Measurements from ENCODE around the gene F7.

DNA sequence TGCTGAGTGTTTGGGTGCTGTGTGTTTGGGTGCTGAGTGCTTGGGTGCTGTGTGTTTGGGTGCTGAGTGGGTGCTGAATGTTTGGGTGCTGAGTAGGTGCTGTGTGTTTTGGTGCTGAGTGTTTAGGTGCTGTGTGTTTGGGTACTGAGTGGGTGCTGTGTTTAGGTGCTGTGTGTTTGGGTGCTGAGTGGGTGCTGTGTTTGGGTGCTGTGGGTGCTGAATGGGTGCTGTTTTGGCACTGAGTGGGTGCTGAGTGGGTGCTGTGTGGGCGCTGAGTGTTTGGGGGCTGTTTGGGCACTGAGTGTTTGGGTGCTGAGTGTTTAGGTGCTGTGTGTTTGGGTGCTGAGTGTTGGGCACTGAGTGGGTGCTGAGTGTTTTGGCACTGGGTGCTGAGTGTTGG is 48.5 kb upstream of the F7 start:
- TF ChIP-seq ZNF16 (tag by site-specific recombination; IDR thresholded peaks at IDR 0.05; ENCODE audit: low read depth), result no peak
- no peak for TF ChIP-seq ZNF707 (tag by site-specific recombination; IDR thresholded peaks at IDR 0.05)
- no peak for TF ChIP-seq BCL11B (tag by site-specific recombination; IDR thresholded peaks at IDR 0.05; ENCODE audit: low read depth)
- TF ChIP-seq SETDB1 (IDR thresholded peaks at IDR 0.05; ENCODE audit: insufficient read length, low read length), result no peak
- TF ChIP-seq, protein P1, sequence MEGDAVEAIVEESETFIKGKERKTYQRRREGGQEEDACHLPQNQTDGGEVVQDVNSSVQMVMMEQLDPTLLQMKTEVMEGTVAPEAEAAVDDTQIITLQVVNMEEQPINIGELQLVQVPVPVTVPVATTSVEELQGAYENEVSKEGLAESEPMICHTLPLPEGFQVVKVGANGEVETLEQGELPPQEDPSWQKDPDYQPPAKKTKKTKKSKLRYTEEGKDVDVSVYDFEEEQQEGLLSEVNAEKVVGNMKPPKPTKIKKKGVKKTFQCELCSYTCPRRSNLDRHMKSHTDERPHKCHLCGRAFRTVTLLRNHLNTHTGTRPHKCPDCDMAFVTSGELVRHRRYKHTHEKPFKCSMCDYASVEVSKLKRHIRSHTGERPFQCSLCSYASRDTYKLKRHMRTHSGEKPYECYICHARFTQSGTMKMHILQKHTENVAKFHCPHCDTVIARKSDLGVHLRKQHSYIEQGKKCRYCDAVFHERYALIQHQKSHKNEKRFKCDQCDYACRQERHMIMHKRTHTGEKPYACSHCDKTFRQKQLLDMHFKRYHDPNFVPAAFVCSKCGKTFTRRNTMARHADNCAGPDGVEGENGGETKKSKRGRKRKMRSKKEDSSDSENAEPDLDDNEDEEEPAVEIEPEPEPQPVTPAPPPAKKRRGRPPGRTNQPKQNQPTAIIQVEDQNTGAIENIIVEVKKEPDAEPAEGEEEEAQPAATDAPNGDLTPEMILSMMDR (tag by site-specific recombination; IDR thresholded peaks at IDR 0.05), result no peak
- TF ChIP-seq, protein P2, sequence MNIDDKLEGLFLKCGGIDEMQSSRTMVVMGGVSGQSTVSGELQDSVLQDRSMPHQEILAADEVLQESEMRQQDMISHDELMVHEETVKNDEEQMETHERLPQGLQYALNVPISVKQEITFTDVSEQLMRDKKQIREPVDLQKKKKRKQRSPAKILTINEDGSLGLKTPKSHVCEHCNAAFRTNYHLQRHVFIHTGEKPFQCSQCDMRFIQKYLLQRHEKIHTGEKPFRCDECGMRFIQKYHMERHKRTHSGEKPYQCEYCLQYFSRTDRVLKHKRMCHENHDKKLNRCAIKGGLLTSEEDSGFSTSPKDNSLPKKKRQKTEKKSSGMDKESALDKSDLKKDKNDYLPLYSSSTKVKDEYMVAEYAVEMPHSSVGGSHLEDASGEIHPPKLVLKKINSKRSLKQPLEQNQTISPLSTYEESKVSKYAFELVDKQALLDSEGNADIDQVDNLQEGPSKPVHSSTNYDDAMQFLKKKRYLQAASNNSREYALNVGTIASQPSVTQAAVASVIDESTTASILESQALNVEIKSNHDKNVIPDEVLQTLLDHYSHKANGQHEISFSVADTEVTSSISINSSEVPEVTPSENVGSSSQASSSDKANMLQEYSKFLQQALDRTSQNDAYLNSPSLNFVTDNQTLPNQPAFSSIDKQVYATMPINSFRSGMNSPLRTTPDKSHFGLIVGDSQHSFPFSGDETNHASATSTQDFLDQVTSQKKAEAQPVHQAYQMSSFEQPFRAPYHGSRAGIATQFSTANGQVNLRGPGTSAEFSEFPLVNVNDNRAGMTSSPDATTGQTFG (tag by site-specific recombination; IDR thresholded peaks at IDR 0.05; ENCODE audit: borderline replicate concordance), result no peak
- TF ChIP-seq, protein P3, sequence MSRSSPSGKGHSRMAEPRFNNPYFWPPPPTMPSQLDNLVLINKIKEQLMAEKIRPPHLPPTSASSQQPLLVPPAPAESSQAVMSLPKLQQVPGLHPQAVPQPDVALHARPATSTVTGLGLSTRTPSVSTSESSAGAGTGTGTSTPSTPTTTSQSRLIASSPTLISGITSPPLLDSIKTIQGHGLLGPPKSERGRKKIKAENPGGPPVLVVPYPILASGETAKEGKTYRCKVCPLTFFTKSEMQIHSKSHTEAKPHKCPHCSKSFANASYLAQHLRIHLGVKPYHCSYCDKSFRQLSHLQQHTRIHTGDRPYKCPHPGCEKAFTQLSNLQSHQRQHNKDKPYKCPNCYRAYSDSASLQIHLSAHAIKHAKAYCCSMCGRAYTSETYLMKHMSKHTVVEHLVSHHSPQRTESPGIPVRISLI (tag by site-specific recombination; IDR thresholded peaks at IDR 0.05), result no peak
- no peak for TF ChIP-seq REPIN1 (tag by site-specific recombination; IDR thresholded peaks at IDR 0.05; ENCODE audit: low read depth)

Measured in HEK293 (cell line).